ENCODE results near the gene OSBPL3.

DNA sequence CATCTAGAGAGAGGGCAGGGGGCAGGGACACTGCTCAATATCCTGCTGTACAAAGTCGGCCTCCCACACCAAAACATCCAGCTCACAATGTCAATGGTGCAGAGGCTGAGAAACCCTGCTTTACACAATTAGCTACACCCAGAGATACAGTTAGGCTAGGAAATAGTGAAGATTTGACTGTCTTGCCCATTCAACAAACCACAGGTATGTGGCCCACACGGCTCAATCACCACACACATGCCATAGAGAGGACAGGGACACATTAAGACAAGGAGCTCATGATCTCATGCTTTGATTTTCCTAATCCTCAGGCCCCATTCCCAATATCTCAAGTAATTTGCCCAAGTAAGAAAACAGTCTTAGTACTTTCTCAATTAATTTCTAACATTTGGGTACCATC is 110.4 kb downstream of the OSBPL3 start:
- TF ChIP-seq, protein P1, sequence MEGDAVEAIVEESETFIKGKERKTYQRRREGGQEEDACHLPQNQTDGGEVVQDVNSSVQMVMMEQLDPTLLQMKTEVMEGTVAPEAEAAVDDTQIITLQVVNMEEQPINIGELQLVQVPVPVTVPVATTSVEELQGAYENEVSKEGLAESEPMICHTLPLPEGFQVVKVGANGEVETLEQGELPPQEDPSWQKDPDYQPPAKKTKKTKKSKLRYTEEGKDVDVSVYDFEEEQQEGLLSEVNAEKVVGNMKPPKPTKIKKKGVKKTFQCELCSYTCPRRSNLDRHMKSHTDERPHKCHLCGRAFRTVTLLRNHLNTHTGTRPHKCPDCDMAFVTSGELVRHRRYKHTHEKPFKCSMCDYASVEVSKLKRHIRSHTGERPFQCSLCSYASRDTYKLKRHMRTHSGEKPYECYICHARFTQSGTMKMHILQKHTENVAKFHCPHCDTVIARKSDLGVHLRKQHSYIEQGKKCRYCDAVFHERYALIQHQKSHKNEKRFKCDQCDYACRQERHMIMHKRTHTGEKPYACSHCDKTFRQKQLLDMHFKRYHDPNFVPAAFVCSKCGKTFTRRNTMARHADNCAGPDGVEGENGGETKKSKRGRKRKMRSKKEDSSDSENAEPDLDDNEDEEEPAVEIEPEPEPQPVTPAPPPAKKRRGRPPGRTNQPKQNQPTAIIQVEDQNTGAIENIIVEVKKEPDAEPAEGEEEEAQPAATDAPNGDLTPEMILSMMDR (IDR thresholded peaks at IDR 0.05; ENCODE audit: low read length): no peak
- no peak for TF ChIP-seq EZH2phosphoT487 (IDR thresholded peaks at IDR 0.05; ENCODE audit: low read length)
- no peak for TF ChIP-seq EZH2 (optimal IDR thresholded peaks at IDR 0.05; ENCODE audit: low read depth, low read length)

Data from MM.1S (cell line).